ENCODE measurements around the gene HIBCH. TPM values are rescaled to one million over a fixed set of nuclear protein-coding genes. Genes with fewer than 3 reads are reported as not detected.

The HIBCH gene
- total and polyA plus RNA-seq, 2 of the 13 experiments (the other 11 are each of a cell fraction or from before 2014, with no cell fraction given): 18.8 to 49.5 TPM

DNA sequence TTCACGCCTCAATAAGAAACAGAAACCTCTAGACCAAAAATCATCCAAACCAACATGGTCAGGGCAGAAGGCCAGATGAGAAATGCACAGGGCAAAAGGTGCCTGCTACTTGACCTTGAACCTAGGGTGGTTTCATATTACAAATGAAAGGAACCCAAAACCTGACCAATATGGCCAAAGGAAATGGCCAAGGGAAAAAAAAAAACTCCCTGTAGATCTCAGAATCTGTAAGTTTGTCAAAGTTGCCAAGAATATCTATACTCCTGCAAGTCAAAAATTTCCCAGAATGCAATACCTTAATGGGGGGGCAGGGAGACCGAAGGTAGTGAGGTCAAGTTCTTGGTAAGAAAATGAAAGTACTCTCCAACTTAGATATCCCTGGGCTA lies 47.2 kb downstream of the HIBCH start:
- Histone ChIP-seq H3K9ac (ENCODE audit: insufficient read depth, low read depth, low read length) (no peak overlapping the region), H3K9me3 (ENCODE audit: low read length) (no peaks in the 10 kb centered on the region), H4K20me1 (ENCODE audit: insufficient read depth, low read length) (0 out of 2 replicates have a peak, but pooled peaks cover 4% of the 10 kb centered on the region), H2AFZ (ENCODE audit: low read length) (no peak overlapping the region), H3K27ac (ENCODE audit: extremely low read length, insufficient read depth, low read length) (no peak overlapping the region), H3K36me3 (replicated peaks in 1 of 2; ENCODE audit: control insufficient read depth in 1 of 2, insufficient read depth in 2 of 2, low read length in 2 of 2) (peaks cover 0 to 10% of the 10 kb centered on the region in 2 experiments; a peak in 1 of 5 replicates), H3K4me3 (replicated peaks in 1 of 3; ENCODE audit: insufficient read depth in 1 of 3, low read depth in 2 of 3, low read length in 3 of 3) (no peak overlapping the region), H3K4me1 (ENCODE audit: insufficient read depth, low read length) (peaks cover 15% of the 10 kb centered on the region; the same call in 1 of the 2 replicates), H3K79me2 (ENCODE audit: insufficient read depth, low read length) (no peaks in the 10 kb centered on the region), H3K27me3 (ENCODE audit: control insufficient read depth in 1 of 2, insufficient read depth in 2 of 2, low read length in 2 of 2) (no peaks in the 10 kb centered on the region), H3K4me2 (ENCODE audit: low read depth, low read length) (no peak overlapping the region)
- TF ChIP-seq NFATC3 (CRISPR knock-in tag; IDR thresholded peaks at IDR 0.05): no peak
- no peak for TF ChIP-seq ELF4 (CRISPR knock-in tag; IDR thresholded peaks at IDR 0.05; ENCODE audit: borderline replicate concordance)
- no peak for TF ChIP-seq ZNF563 (CRISPR knock-in tag; IDR thresholded peaks at IDR 0.05)
- TF ChIP-seq NONO (IDR thresholded peaks at IDR 0.05): no peak
- no peak for TF ChIP-seq NONO (CRISPR knock-in tag; conservative IDR thresholded peaks at IDR 0.05)
- no peak for TF ChIP-seq MED1 (CRISPR knock-in tag; IDR thresholded peaks at IDR 0.05)
- TF ChIP-seq ZNF317 (CRISPR knock-in tag; IDR thresholded peaks at IDR 0.05): no peak
- TF ChIP-seq, protein P1, sequence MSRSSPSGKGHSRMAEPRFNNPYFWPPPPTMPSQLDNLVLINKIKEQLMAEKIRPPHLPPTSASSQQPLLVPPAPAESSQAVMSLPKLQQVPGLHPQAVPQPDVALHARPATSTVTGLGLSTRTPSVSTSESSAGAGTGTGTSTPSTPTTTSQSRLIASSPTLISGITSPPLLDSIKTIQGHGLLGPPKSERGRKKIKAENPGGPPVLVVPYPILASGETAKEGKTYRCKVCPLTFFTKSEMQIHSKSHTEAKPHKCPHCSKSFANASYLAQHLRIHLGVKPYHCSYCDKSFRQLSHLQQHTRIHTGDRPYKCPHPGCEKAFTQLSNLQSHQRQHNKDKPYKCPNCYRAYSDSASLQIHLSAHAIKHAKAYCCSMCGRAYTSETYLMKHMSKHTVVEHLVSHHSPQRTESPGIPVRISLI (CRISPR knock-in tag; IDR thresholded peaks at IDR 0.05; ENCODE audit: borderline replicate concordance): no peak
- TF ChIP-seq ZNF766 (CRISPR knock-in tag; IDR thresholded peaks at IDR 0.05; ENCODE audit: borderline replicate concordance): no peak
- no peak for TF ChIP-seq ZNF83 (CRISPR knock-in tag; IDR thresholded peaks at IDR 0.05; ENCODE audit: borderline replicate concordance)
- TF ChIP-seq, protein P2, sequence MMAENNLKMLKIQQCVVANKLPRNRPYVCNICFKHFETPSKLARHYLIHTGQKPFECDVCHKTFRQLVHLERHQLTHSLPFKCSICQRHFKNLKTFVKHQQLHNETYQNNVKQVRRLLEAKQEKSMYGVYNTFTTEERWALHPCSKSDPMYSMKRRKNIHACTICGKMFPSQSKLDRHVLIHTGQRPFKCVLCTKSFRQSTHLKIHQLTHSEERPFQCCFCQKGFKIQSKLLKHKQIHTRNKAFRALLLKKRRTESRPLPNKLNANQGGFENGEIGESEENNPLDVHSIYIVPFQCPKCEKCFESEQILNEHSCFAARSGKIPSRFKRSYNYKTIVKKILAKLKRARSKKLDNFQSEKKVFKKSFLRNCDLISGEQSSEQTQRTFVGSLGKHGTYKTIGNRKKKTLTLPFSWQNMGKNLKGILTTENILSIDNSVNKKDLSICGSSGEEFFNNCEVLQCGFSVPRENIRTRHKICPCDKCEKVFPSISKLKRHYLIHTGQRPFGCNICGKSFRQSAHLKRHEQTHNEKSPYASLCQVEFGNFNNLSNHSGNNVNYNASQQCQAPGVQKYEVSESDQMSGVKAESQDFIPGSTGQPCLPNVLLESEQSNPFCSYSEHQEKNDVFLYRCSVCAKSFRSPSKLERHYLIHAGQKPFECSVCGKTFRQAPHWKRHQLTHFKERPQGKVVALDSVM (CRISPR knock-in tag; IDR thresholded peaks at IDR 0.05): no peak
- no peak for TF ChIP-seq SMAD3 (CRISPR knock-in tag; IDR thresholded peaks at IDR 0.05)
- no TSS peak for BruUV-seq (replicated peaks)
- intact Hi-C loops (cut with micrococcal nuclease; ENCODE audit: unreplicated experiment): no loop called here
- WGBS (ENCODE audit: low lambda C conversion rate): 50% methylated on average over 2 of the region's 2 CpGs
- in situ Hi-C loops (cut with HindIII; ENCODE audit: extremely low pct_ligation_motif_present, low pct_unique_long_range_greater_than_20kb): no loop called here
- DNase-seq (ENCODE audit: low spot score): no peak
- CTCF ChIA-PET (ENCODE audit: low intra/inter-chr PET ratio, low total read pairs): no interaction called here
- POLR2A ChIA-PET: no interaction called here
- no peak for FAIRE-seq
- ATAC-seq: no peak
